Muscle layer of colon (tissue), 2 donors: ENCODE results near the gene LDHA.

Source experiments
- H3K27ac ChIP-seq: one replicate; pipeline ENCODE4 v1.7.0; 2013; ENCODE audit warnings: low read depth, mild to moderate bottlenecking, low read length, moderate library complexity
- H3K27me3 ChIP-seq, 2 donors: one replicate each; pipeline ENCODE4 v1.7.0; 2013; ENCODE audit warnings: low read length in 2 of 2, mild to moderate bottlenecking in 2 of 2; ENCODE audit not compliant: insufficient read depth in 2 of 2, control insufficient read depth in 1 of 2
- H3K36me3 ChIP-seq: one replicate; pipeline ENCODE4 v1.7.0; 2013; ENCODE audit warnings: mild to moderate bottlenecking, low read length; ENCODE audit not compliant: insufficient read depth
- H3K4me1 ChIP-seq: one replicate; pipeline ENCODE4 v1.7.0; 2013; ENCODE audit warnings: mild to moderate bottlenecking, low read length; ENCODE audit not compliant: insufficient read depth
- H3K4me3 ChIP-seq, 2 donors: one replicate each; pipeline ENCODE4 v1.7.0; 2013; ENCODE audit warnings: low read length in 2 of 2, low read depth in 1 of 2, mild to moderate bottlenecking in 1 of 2, moderate library complexity in 1 of 2
- H3K9ac ChIP-seq: one replicate; pipeline ENCODE4 v1.7.0; 2013; ENCODE audit warnings: low read length
- H3K9me3 ChIP-seq: one replicate; pipeline ENCODE4 v1.7.0; 2013; ENCODE audit warnings: mild to moderate bottlenecking, low read length
- donor health status: abdominal sarcoma.
- donor health status: Adenocarcinoma of cecum.

LDHA gene

GRCh38 chr11:18371279-18371678, 23.1 kb upstream of the LDHA start:
- H3K27me3 ChIP-seq = no peaks in the 10 kb centered on the region
- H3K4me3 ChIP-seq = no peak overlapping the region
- H3K9me3 ChIP-seq = no peaks in the 10 kb centered on the region
- no peaks in the 10 kb centered on the region for H3K4me1 ChIP-seq
- H3K36me3 ChIP-seq = peaks cover 5% of the 10 kb centered on the region
- H3K9ac ChIP-seq = no peak overlapping the region
- no peak overlapping the region for H3K27ac ChIP-seq

GRCh38 chr11:18372201-18372600, 22.2 kb upstream of the LDHA start:
- peaks cover 3% of the 10 kb centered on the region for H3K36me3 ChIP-seq
- H3K4me3 ChIP-seq = no peak overlapping the region
- no peaks in the 10 kb centered on the region for H3K9me3 ChIP-seq
- no peaks in the 10 kb centered on the region for H3K27me3 ChIP-seq
- H3K27ac ChIP-seq = no peak overlapping the region
- H3K4me1 ChIP-seq = no peaks in the 10 kb centered on the region
- no peak overlapping the region for H3K9ac ChIP-seq

GRCh38 chr11:18374956-18375355, 19.4 kb upstream of the LDHA start:
- H3K9me3 ChIP-seq = no peaks in the 10 kb centered on the region
- H3K27ac ChIP-seq = no peak overlapping the region
- H3K4me3 ChIP-seq = no peak overlapping the region
- H3K36me3 ChIP-seq = no peaks in the 10 kb centered on the region
- H3K4me1 ChIP-seq = no peaks in the 10 kb centered on the region
- H3K9ac ChIP-seq = no peak overlapping the region
- H3K27me3 ChIP-seq = no peaks in the 10 kb centered on the region

GRCh38 chr11:18375941-18376340, 18.4 kb upstream of the LDHA start:
- H3K9me3 ChIP-seq = no peaks in the 10 kb centered on the region
- no peaks in the 10 kb centered on the region for H3K36me3 ChIP-seq
- H3K27ac ChIP-seq = no peak overlapping the region
- no peak overlapping the region for H3K4me3 ChIP-seq
- no peaks in the 10 kb centered on the region for H3K4me1 ChIP-seq
- H3K9ac ChIP-seq = no peak overlapping the region
- no peaks in the 10 kb centered on the region for H3K27me3 ChIP-seq

GRCh38 chr11:18379201-18379600, 15.2 kb upstream of the LDHA start:
- H3K27ac ChIP-seq = no peak overlapping the region
- no peaks in the 10 kb centered on the region for H3K9me3 ChIP-seq
- no peak overlapping the region for H3K9ac ChIP-seq
- H3K4me3 ChIP-seq = no peak overlapping the region
- H3K36me3 ChIP-seq = no peaks in the 10 kb centered on the region
- H3K27me3 ChIP-seq = no peaks in the 10 kb centered on the region
- peaks cover 16% of the 10 kb centered on the region for H3K4me1 ChIP-seq

- Histone ChIP-seq H3K27me3 (no peaks in the 10 kb centered on the region), H3K4me1 (peaks cover 22% of the 10 kb centered on the region), H3K36me3 (no peaks in the 10 kb centered on the region), H3K27ac (peak overlapping the region; percentile 98), H3K4me3 (peak overlapping the region in 1 of 2 donors; percentile 5), H3K9ac (peak overlapping the region; percentile 53), H3K9me3 (no peaks in the 10 kb centered on the region)
Observed at GRCh38 chr11:18383388-18384156, 10.8 kb upstream of the LDHA start.

GRCh38 chr11:18384157-18384641, 10.2 kb upstream of the LDHA start:
- H3K36me3 ChIP-seq = no peaks in the 10 kb centered on the region
- H3K9me3 ChIP-seq = no peaks in the 10 kb centered on the region
- peak overlapping the region in 1 of 2 donors; percentile 5 for H3K4me3 ChIP-seq
- H3K4me1 ChIP-seq = peaks cover 22% of the 10 kb centered on the region
- no peaks in the 10 kb centered on the region for H3K27me3 ChIP-seq
- peak overlapping the region; percentile 98 for H3K27ac ChIP-seq
- H3K9ac ChIP-seq = peak overlapping the region; percentile 53

- H3K27ac ChIP-seq = no peak overlapping the region
- no peak overlapping the region for H3K4me3 ChIP-seq
- H3K4me1 ChIP-seq = peaks cover 6% of the 10 kb centered on the region
- H3K9me3 ChIP-seq = no peaks in the 10 kb centered on the region
- no peaks in the 10 kb centered on the region for H3K36me3 ChIP-seq
- no peak overlapping the region for H3K9ac ChIP-seq
- no peaks in the 10 kb centered on the region for H3K27me3 ChIP-seq
Observed at GRCh38 chr11:18390088-18390487, 4.3 kb upstream of the LDHA start.

GRCh38 chr11:18392434-18393321, 1.7 kb upstream of the LDHA start:
- H3K27me3 ChIP-seq = no peaks in the 10 kb centered on the region
- no peaks in the 10 kb centered on the region for H3K9me3 ChIP-seq
- H3K4me3 ChIP-seq = no peak overlapping the region
- peaks cover 12% of the 10 kb centered on the region for H3K4me1 ChIP-seq
- peak overlapping the region; percentile 31 for H3K27ac ChIP-seq
- no peak overlapping the region for H3K9ac ChIP-seq
- H3K36me3 ChIP-seq = peaks cover 11% of the 10 kb centered on the region

- H3K4me3 ChIP-seq = peak overlapping the region in 1 of 2 donors; percentile 54
- H3K27ac ChIP-seq = peak overlapping the region; percentile 98
- H3K9ac ChIP-seq = peak overlapping the region; percentile 68
- no peaks in the 10 kb centered on the region for H3K9me3 ChIP-seq
- H3K27me3 ChIP-seq = no peaks in the 10 kb centered on the region
- H3K4me1 ChIP-seq = peaks cover 12% of the 10 kb centered on the region
- H3K36me3 ChIP-seq = peaks cover 18% of the 10 kb centered on the region
Observed at GRCh38 chr11:18393581-18394274, 635 bp upstream of the LDHA start.
